Brain pericyte (primary cell): Measurements from ENCODE around the gene NECAP2.

Experiments
- DNase-seq: peaks from one replicate; pipeline ENCODE4 v3.0.0-alpha.2; 2012; ENCODE audit warnings: low read depth, low spot score

NECAP2 gene

GRCh38 chr1:16440470-16441281 lies at the start of gene NECAP2:
Gene NECAP2, plus strand, starts transcription at chr1:16440724. Its CDS starts 38 bp downstream, at chr1:16440762.
- peak; percentile 71 for DNase-seq

- no peak for DNase-seq
Observed at GRCh38 chr1:16391411-16391810, 49.1 kb upstream of the NECAP2 start.

GRCh38 chr1:16392740-16393569 lies 47.6 kb upstream of the NECAP2 start:
- no peak for DNase-seq

GRCh38 chr1:16393570-16394521 lies 46.7 kb upstream of the NECAP2 start:
- DNase-seq: no peak

- no peak for DNase-seq
Observed at GRCh38 chr1:16394977-16395376, 45.5 kb upstream of the NECAP2 start.

- no peak for DNase-seq
Observed at GRCh38 chr1:16396591-16396990, 43.9 kb upstream of the NECAP2 start.

GRCh38 chr1:16397120-16397519 lies 43.4 kb upstream of the NECAP2 start:
- DNase-seq: no peak

GRCh38 chr1:16398371-16398953 lies 42.1 kb upstream of the NECAP2 start:
- DNase-seq: no peak

- DNase-seq: no peak
Observed at GRCh38 chr1:16402742-16403141, 37.8 kb upstream of the NECAP2 start.

GRCh38 chr1:16405441-16405840 lies 35.1 kb upstream of the NECAP2 start:
- DNase-seq: no peak

GRCh38 chr1:16406868-16407267 lies 33.7 kb upstream of the NECAP2 start:
- no peak for DNase-seq

- no peak for DNase-seq
Observed at GRCh38 chr1:16409536-16410152, 30.9 kb upstream of the NECAP2 start.

- no peak for DNase-seq
Observed at GRCh38 chr1:16410803-16411202, 29.7 kb upstream of the NECAP2 start.

GRCh38 chr1:16413191-16413590 lies 27.3 kb upstream of the NECAP2 start:
- no peak for DNase-seq

GRCh38 chr1:16418823-16419425 lies 21.6 kb upstream of the NECAP2 start:
- no peak for DNase-seq

GRCh38 chr1:16420424-16421118 lies 20.0 kb upstream of the NECAP2 start:
- no peak for DNase-seq

- DNase-seq: no peak
Observed at GRCh38 chr1:16421201-16421600, 19.3 kb upstream of the NECAP2 start.

- no peak for DNase-seq
Observed at GRCh38 chr1:16422041-16422440, 18.5 kb upstream of the NECAP2 start.

- no peak for DNase-seq
Observed at GRCh38 chr1:16425125-16426025, 15.1 kb upstream of the NECAP2 start.
